Urinary bladder (tissue), 4 donors: Measurements from ENCODE around the gene COPS6. TPM values are rescaled to one million over a fixed set of nuclear protein-coding genes. Genes with fewer than 3 reads are reported as not detected.

Source experiments
- DNase-seq: peaks from one replicate; pipeline ENCODE4 v3.0.0-alpha.2; 2015; ENCODE audit errors: extremely low spot score
- H3K27ac ChIP-seq: one replicate; pipeline ENCODE4 v1.5.1; 2013; ENCODE audit warnings: low read depth, mild to moderate bottlenecking, moderate library complexity
- H3K36me3 ChIP-seq: one replicate; pipeline ENCODE4 v1.6.1; 2013; ENCODE audit warnings: mild to moderate bottlenecking, moderate library complexity; ENCODE audit not compliant: insufficient read depth
- H3K4me1 ChIP-seq: one replicate; pipeline ENCODE4 v1.6.1; 2013; ENCODE audit warnings: mild to moderate bottlenecking, moderate library complexity; ENCODE audit not compliant: insufficient read depth
- H3K4me3 ChIP-seq: one replicate; pipeline ENCODE4 v1.5.1; 2013; ENCODE audit warnings: low read depth, low read length
- WGBS: extraction: QIAGEN DNeasy Blood & Tissue Kit; methylation state at CpG from one replicate; pipeline ENCODE4 v1.1.7; 2013; 5-methylcytosine and 5-hydroxymethylcytosine counted together
- polyA plus RNA-seq: library from polyadenylated mRNA; stranded (reverse); fragments of 200-250 nt; gene quantifications from one replicate; pipeline ENCODE4 v1.2.3, GENCODE V29; 2013
- total RNA-seq: library from RNA; depleted of rRNA; stranded (reverse); fragments of >200 nt; gene quantifications from one replicate; pipeline ENCODE4 v1.2.3, GENCODE V29; 2014
- donor health status: healthy with polysubstance abuse.
- donor health status: healthy.

The COPS6 gene
- total and polyA plus RNA-seq, 2 donors: 36.1 to 160 TPM

DNA sequence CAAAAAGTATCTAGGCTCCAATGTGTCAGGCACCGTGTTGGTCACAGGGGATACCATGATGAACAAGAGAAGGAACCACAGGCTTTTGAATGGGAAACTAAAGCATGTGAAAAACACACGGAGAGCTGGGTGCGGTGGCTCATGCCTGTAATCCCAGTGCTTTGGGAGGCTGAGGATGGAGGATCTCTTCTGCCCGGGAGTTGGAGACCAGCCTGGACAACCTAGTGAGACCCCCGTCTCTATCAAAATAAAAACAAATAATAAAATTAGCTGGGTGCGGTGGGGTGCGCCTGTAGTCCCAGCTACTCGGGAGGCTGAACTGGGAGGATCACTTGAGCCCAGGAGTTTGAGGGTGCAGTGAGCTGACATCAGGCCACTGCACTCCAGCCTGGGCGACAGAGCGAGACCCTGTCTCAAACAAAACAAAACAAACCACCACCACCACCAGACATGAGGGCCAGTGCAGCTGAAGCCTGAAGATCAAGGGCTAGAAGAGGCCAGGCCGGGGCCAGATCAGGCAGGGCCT, 611 bp upstream of the COPS6 start:
- peak overlapping the region; percentile 64 for H3K4me3 ChIP-seq
- no peaks in the 10 kb centered on the region for H3K4me1 ChIP-seq
- H3K27ac ChIP-seq: peak overlapping the region; percentile 79
- 76% methylated on average over 11 of the region's 11 CpGs for WGBS
- DNase-seq: no peak
- H3K36me3 ChIP-seq: no peaks in the 10 kb centered on the region

DNA sequence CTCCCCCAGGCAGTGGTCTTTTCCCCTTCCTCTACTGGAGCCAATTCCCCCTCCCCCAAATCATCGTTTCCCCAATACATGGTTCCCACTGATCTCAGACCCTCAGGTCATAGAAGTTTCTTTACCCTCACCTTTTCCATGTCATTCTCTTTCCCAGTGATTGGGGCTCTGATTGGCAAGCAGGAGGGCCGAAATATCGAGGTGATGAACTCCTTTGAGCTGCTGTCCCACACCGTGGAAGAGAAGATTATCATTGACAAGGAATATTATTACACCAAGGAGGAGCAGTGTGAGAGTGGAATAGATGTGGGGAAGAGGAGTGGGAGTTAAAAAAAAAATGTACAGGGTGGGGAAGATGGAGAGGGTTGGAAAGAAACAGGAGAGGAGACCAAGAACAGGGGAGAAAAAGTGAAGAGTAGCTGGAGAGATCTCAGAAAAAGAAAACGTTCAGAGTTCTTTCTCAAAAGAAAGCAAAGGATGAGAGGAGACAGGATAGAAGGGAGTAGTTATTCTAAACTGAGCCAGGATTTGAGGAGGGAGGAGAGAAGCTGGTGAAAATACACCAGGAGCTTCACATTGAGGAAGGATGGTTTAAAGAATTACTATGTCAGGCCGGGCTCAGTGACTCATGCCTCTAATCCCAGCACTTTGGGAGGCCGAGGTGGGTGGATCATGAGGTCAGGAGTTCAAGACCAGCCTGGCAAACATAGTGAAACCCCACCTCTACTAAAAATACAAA, 858 bp downstream of the COPS6 start:
- Histone ChIP-seq H3K4me3 (peak overlapping the region; percentile 64), H3K27ac (no peak overlapping the region), H3K36me3 (no peaks in the 10 kb centered on the region), H3K4me1 (no peaks in the 10 kb centered on the region)
- WGBS: 23% methylated on average over 7 of the region's 7 CpGs
- no peak for DNase-seq

- 84% methylated on average over 14 of the region's 14 CpGs for WGBS
- H3K27ac ChIP-seq: no peak overlapping the region
- no peaks in the 10 kb centered on the region for H3K4me1 ChIP-seq
- no peak overlapping the region for H3K4me3 ChIP-seq
- no peaks in the 10 kb centered on the region for H3K36me3 ChIP-seq
- no peak for DNase-seq
These were observed 2.0 kb downstream of the COPS6 start for GRCh38 chr7:100090527-100091410.

GRCh38 chr7:100091411-100092181, 2.8 kb downstream of the COPS6 start:
- WGBS: 50% methylated on average over 19 of the region's 19 CpGs
- peaks cover 2% of the 10 kb centered on the region for H3K36me3 ChIP-seq
- DNase-seq: no peak
- no peak overlapping the region for H3K27ac ChIP-seq
- no peaks in the 10 kb centered on the region for H3K4me1 ChIP-seq
- no peak overlapping the region for H3K4me3 ChIP-seq

DNA sequence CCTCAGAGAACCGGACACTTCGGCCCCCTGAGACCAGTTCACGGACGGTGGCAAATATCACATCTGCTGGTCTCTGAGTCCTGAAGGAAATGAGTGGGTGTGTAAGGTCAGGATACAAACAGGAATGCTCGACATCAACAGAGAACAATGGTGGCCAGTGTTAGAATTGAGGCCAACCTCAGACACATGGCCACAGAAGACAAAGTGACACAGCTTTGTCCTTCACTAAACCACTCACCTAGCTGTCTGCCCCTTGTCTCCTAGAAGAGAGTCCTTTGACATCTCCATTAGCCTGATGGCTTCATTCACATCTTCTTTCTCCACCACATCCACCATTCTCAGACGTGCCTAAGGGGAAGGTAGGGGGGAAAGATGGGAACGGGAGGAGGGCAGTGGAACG, 4.3 kb downstream of the COPS6 start:
- no peak for DNase-seq
- H3K27ac ChIP-seq: no peak overlapping the region
- H3K4me1 ChIP-seq: no peaks in the 10 kb centered on the region
- peaks cover 2% of the 10 kb centered on the region for H3K36me3 ChIP-seq
- H3K4me3 ChIP-seq: no peak overlapping the region
- WGBS: 49% methylated on average over 8 of the region's 8 CpGs

- H3K4me1 ChIP-seq: no peaks in the 10 kb centered on the region
- DNase-seq: no peak
- no peak overlapping the region for H3K27ac ChIP-seq
- 39% methylated on average over 13 of the region's 13 CpGs for WGBS
- H3K4me3 ChIP-seq: no peak overlapping the region
- H3K36me3 ChIP-seq: peaks cover 2% of the 10 kb centered on the region
These were observed 4.7 kb downstream of the COPS6 start for GRCh38 chr7:100093498-100093897.

DNA sequence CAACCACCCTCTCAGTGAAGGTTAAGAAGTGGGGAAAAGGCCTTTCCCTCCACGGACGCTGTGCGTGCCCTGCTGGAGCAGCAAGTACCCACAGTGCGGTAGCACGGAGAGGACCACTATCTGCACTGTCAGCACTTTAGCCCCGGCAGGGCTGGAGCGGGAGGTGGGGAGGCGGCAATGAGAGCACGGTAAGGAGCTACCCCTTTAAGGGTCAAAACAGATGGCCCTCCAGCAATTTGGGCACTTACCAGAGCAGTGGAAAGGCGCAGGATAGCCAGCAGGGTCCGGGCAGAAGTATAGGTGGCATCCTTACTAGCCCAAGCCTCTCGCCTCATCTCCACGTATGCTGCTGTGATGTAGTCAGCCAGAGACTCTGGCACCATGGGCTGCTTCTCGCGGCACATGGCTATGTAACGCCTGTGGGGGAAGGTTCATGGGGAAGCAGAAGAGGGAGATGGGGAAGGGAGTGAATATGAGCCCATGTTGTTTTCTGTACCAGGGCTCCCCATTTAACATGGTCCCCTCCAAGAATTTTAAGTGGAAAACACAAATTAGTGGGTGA, 5.2 kb downstream of the COPS6 start:
- DNase-seq: no peak
- WGBS: 78% methylated on average over 16 of the region's 16 CpGs
- no peak overlapping the region for H3K4me3 ChIP-seq
- H3K36me3 ChIP-seq: peaks cover 2% of the 10 kb centered on the region
- H3K27ac ChIP-seq: no peak overlapping the region
- no peaks in the 10 kb centered on the region for H3K4me1 ChIP-seq

DNA sequence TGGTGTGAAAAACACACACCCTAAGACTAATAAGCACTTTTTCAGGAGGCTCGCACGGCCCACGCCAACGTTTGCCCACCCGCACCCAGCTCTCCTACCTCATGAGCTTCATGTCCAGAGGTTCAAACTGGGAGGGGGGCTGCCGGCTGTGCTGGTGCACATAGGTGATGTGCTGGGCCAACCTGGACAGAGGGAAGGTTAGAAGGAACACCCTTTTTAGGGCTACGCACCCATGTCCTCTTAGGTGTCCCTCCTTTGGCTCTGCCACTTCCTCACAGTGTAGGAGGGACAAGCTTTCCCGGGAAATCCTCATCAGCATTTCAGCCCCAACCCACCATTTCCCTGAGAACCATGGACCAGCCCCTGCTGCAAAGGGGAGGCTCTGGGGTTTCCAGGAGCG, 6.5 kb downstream of the COPS6 start:
- WGBS: 83% methylated on average over 9 of the region's 9 CpGs
- H3K27ac ChIP-seq: no peak overlapping the region
- H3K4me3 ChIP-seq: no peak overlapping the region
- no peak for DNase-seq
- peaks cover 2% of the 10 kb centered on the region for H3K36me3 ChIP-seq
- H3K4me1 ChIP-seq: no peaks in the 10 kb centered on the region

DNA sequence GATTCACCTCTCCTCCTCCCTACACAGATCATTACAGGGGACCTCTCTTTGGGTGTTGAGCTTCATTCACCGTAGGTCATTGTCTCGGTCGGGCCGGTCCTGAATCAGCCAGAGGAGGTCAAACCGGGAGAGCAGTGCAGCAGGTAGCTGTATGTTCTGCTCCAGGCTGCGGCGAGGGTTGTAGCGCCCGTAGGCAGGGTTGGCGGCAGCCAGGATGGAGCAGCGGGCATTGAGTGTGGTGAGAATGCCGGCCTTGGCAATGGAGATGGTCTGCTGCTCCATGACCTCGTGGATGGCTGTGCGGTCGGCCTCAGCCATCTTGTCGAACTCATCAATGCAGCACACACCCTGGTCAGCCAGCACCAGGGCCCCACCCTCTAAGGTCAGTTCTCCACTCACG, 6.9 kb downstream of the COPS6 start:
- 92% methylated on average over 17 of the region's 17 CpGs for WGBS
- peaks cover 2% of the 10 kb centered on the region for H3K36me3 ChIP-seq

DNA sequence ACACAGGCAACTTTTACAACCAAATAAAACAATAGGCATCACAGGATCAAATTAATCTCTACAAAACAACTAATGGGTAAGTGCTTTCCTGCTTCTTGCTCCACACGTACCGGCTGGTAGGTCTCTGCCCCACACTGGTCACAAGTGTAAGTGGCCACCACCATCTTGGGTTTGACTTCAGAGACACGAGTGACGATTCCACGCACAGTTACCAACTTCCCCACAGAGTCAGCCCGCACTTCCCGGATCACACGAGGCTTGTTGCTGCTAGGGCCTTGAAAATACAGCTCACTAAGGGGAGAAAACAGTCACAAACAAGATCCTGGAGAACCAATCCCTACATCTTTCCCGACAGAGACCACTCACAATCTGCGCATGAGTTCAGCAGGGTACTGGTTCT, 10.1 kb downstream of the COPS6 start:
- WGBS: 82% methylated on average over 10 of the region's 10 CpGs
- peaks cover 2% of the 10 kb centered on the region for H3K36me3 ChIP-seq
- H3K4me3 ChIP-seq: no peak overlapping the region
- H3K27ac ChIP-seq: no peak overlapping the region
- no peak for DNase-seq
- no peaks in the 10 kb centered on the region for H3K4me1 ChIP-seq

More for the DNA sequence above, 6.9 kb downstream of the COPS6 start:
- Histone ChIP-seq H3K4me1 (no peaks in the 10 kb centered on the region), H3K27ac (no peak overlapping the region), H3K4me3 (no peak overlapping the region)
- no peak for DNase-seq

DNA sequence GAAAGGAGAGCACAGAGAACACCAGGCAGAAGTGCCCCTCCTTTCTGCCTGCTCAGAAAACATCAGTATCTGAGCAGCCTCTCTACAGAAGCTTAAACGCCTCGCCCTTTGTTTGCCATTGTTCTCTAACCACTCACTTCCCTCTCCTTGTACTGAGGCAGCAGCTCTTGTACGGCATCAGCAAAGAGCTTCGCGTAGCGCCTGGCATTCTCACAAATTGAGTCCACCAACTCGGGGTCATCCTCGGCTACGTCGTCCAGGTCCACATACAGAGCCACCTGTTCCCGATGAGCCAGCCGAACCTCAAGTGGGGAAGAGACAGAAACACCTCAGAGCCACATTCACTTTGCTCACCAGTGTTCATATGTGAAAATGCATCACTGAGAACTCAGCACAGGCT, 10.7 kb downstream of the COPS6 start:
- Histone ChIP-seq H3K4me3 (peak overlapping the region; percentile 74), H3K27ac (no peak overlapping the region), H3K4me1 (no peaks in the 10 kb centered on the region), H3K36me3 (peaks cover 2% of the 10 kb centered on the region)
- WGBS: 62% methylated on average over 12 of the region's 12 CpGs
- DNase-seq: no peak

GRCh38 chr7:100100420-100101015, 11.7 kb downstream of the COPS6 start:
- Histone ChIP-seq H3K4me3 (peak overlapping the region; percentile 74), H3K27ac (peak overlapping the region; percentile 78), H3K36me3 (peaks cover 2% of the 10 kb centered on the region), H3K4me1 (no peaks in the 10 kb centered on the region)
- WGBS: under 1% methylated on average over 61 of the region's 61 CpGs
- DNase-seq: peak; percentile 85
